ENCODE results near the gene AGXT. TPM values are rescaled to one million over a fixed set of nuclear protein-coding genes. Genes with fewer than 3 reads are reported as not detected.

AGXT gene
- total and polyA plus RNA-seq, 8 donors: not detected

DNA sequence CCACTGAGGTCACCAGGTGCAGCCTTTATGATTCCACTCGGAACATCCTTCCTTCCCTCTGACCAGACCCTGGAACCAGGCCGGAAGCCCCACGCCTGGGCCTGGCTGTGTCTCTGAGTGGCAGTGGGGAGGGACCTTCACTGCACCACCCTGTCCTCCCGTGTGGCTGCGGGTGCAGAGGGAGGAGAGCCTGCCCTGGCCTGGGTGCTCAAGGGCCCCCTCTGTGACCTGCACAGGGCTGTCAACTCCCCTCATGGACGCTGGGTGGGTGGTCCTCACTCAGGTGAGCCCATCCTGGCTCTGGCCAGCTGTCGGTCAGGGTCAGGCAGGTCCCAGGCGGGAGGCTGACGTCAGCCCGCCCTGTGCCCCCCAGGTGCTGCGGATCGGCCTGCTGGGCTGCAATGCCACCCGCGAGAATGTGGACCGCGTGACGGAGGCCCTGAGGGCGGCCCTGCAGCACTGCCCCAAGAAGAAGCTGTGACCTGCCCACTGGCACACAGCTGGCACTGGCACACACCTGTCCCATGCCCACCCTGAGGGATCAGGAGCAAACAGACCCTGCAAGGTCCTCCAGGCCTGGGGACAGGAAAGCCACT lies 9.8 kb downstream of the AGXT start:
- no peaks in the 10 kb centered on the region for H3K36me3 ChIP-seq
- TF ChIP-seq EP300 (IDR thresholded peaks at IDR 0.05) (no peak), POLR2A (IDR thresholded peaks at IDR 0.05) (no peak), POLR2AphosphoS5 (IDR thresholded peaks at IDR 0.05) (no peak)
- TF ChIP-seq, protein P1, sequence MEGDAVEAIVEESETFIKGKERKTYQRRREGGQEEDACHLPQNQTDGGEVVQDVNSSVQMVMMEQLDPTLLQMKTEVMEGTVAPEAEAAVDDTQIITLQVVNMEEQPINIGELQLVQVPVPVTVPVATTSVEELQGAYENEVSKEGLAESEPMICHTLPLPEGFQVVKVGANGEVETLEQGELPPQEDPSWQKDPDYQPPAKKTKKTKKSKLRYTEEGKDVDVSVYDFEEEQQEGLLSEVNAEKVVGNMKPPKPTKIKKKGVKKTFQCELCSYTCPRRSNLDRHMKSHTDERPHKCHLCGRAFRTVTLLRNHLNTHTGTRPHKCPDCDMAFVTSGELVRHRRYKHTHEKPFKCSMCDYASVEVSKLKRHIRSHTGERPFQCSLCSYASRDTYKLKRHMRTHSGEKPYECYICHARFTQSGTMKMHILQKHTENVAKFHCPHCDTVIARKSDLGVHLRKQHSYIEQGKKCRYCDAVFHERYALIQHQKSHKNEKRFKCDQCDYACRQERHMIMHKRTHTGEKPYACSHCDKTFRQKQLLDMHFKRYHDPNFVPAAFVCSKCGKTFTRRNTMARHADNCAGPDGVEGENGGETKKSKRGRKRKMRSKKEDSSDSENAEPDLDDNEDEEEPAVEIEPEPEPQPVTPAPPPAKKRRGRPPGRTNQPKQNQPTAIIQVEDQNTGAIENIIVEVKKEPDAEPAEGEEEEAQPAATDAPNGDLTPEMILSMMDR (IDR thresholded peaks at IDR 0.05): no peak
- DNase-seq: no peak
- peaks cover 0 to 9% (median 6%) of the 10 kb centered on the region in 4 donors for H3K4me1 ChIP-seq
- no peak overlapping the region for H3K4me3 ChIP-seq
- intact Hi-C loops (cut with DNase I; ENCODE audit: low total_unique reads): no loop called here
- 87 to 91% (median 89%) methylated on average over 4 to 18 of the region's 18 CpGs for WGBS, 5 donors
- H3K27me3 ChIP-seq: no peaks in the 10 kb centered on the region
- H3K27ac ChIP-seq: no peak overlapping the region
- H3K9me3 ChIP-seq: no peaks in the 10 kb centered on the region

GRCh38 chr2:240879105-240879504 lies 10.5 kb downstream of the AGXT start:
- Histone ChIP-seq H3K27me3 (no peaks in the 10 kb centered on the region), H3K36me3 (no peaks in the 10 kb centered on the region), H3K9me3 (no peaks in the 10 kb centered on the region), H3K27ac (no peak overlapping the region), H3K4me3 (no peak overlapping the region), H3K4me1 (peaks cover 0 to 8% (median 6%) of the 10 kb centered on the region in 4 donors)
- WGBS, 5 donors: 71 to 90% (median 83%) methylated on average over 7 of the region's 7 CpGs
- DNase-seq: no peak
- TF ChIP-seq POLR2AphosphoS5 (IDR thresholded peaks at IDR 0.05): no peak
- intact Hi-C loops (cut with DNase I; ENCODE audit: low total_unique reads): no loop called here

GRCh38 chr2:240881913-240882312 lies 13.3 kb downstream of the AGXT start:
- intact Hi-C loops (cut with DNase I; ENCODE audit: low total_unique reads): no loop called here

GRCh38 chr2:240884221-240884620 lies 15.6 kb downstream of the AGXT start:
- no peak for DNase-seq
- intact Hi-C loops (cut with DNase I; ENCODE audit: low total_unique reads): no loop called here
- no peak for TF ChIP-seq EP300 (IDR thresholded peaks at IDR 0.05)
- TF ChIP-seq POLR2A (IDR thresholded peaks at IDR 0.05): no peak
- no peaks in the 10 kb centered on the region for H3K9me3 ChIP-seq
- WGBS, 5 donors: 86 to 97% (median 90%) methylated on average over 2 of the region's 2 CpGs
- H3K4me1 ChIP-seq: no peaks in the 10 kb centered on the region
- H3K27ac ChIP-seq: no peak overlapping the region
- H3K36me3 ChIP-seq: no peaks in the 10 kb centered on the region
- H3K27me3 ChIP-seq: no peaks in the 10 kb centered on the region
- no peak overlapping the region for H3K4me3 ChIP-seq

More at GRCh38 chr2:240881913-240882312, 13.3 kb downstream of the AGXT start:
- no peak overlapping the region for H3K4me3 ChIP-seq
- DNase-seq: peak in 1 of 2 donors; percentile 65
- TF ChIP-seq EP300 (IDR thresholded peaks at IDR 0.05) (no peak), POLR2A (IDR thresholded peaks at IDR 0.05) (no peak), POLR2AphosphoS5 (IDR thresholded peaks at IDR 0.05) (no peak)
- TF ChIP-seq, protein P1 (IDR thresholded peaks at IDR 0.05): no peak
- 48 to 72% (median 58%) methylated on average over 6 of the region's 6 CpGs for WGBS, 5 donors
- no peaks in the 10 kb centered on the region for H3K36me3 ChIP-seq
- no peaks in the 10 kb centered on the region for H3K27me3 ChIP-seq
- peaks cover 0 to under 1% (median under 1%) of the 10 kb centered on the region in 4 donors for H3K4me1 ChIP-seq
- no peaks in the 10 kb centered on the region for H3K9me3 ChIP-seq
- no peak overlapping the region for H3K27ac ChIP-seq

GRCh38 chr2:240884745-240885144 lies 16.1 kb downstream of the AGXT start:
- intact Hi-C loops (cut with DNase I; ENCODE audit: low total_unique reads): no loop called here
- no peaks in the 10 kb centered on the region for H3K4me1 ChIP-seq
- H3K27me3 ChIP-seq: no peaks in the 10 kb centered on the region
- no peak overlapping the region for H3K4me3 ChIP-seq
- H3K36me3 ChIP-seq: no peaks in the 10 kb centered on the region
- H3K9me3 ChIP-seq: no peaks in the 10 kb centered on the region
- no peak for TF ChIP-seq POLR2A (IDR thresholded peaks at IDR 0.05)
- TF ChIP-seq POLR2AphosphoS5 (IDR thresholded peaks at IDR 0.05): no peak
- TF ChIP-seq, protein P1 (IDR thresholded peaks at IDR 0.05): no peak
- TF ChIP-seq EP300 (IDR thresholded peaks at IDR 0.05): no peak
- 69 to 89% (median 78%) methylated on average over 3 of the region's 3 CpGs for WGBS, 5 donors
- DNase-seq: no peak
- no peak overlapping the region for H3K27ac ChIP-seq
